WTC11 (cell line): ENCODE data around the gene TRPM2. TPM values are rescaled to one million over a fixed set of nuclear protein-coding genes. Genes with fewer than 3 reads are reported as not detected.

Experiments
- ARID4B ChIP-seq: sonication (generic); formaldehyde crosslinking; IDR thresholded peaks from 2 replicates; pipeline ENCODE4 v1.8.0; 2023; ENCODE audit warnings: missing genetic modification reagents, mild to moderate bottlenecking, borderline replicate concordance
- ATF3 ChIP-seq: sonication (generic); formaldehyde crosslinking; conservative IDR thresholded peaks from 2 replicates; pipeline ENCODE4 v1.8.1; 2022; ENCODE audit warnings: mild to moderate bottlenecking, missing genetic modification reagents
- CREM ChIP-seq: sonication (generic); formaldehyde crosslinking; IDR thresholded peaks from 2 replicates; pipeline ENCODE4 v1.8.1; 2022; ENCODE audit warnings: mild to moderate bottlenecking, missing genetic modification reagents, moderate library complexity
- CTCF ChIP-seq: fragments of 200-600 bp; IDR thresholded peaks from 2 replicates; pipeline ENCODE4 v1.8.0; 2022; ENCODE audit warnings: antibody characterized with exemption
- E2F1 ChIP-seq: sonication (generic); formaldehyde crosslinking; IDR thresholded peaks from 2 replicates; pipeline ENCODE4 v1.8.0; 2022; ENCODE audit warnings: mild to moderate bottlenecking, missing genetic modification reagents
- KAT7 ChIP-seq: sonication (generic); formaldehyde crosslinking; IDR thresholded peaks from 2 replicates; pipeline ENCODE4 v1.8.1; 2023; ENCODE audit warnings: missing genetic modification reagents, mild to moderate bottlenecking, borderline replicate concordance
- MAX ChIP-seq: sonication (generic); formaldehyde crosslinking; IDR thresholded peaks from 2 replicates; pipeline ENCODE4 v1.8.0; 2022; ENCODE audit warnings: mild to moderate bottlenecking, missing genetic modification reagents
- NFATC4 ChIP-seq: fragments of 250-450 bp; sonication (Bioruptor Pico); IDR thresholded peaks from 2 replicates; pipeline ENCODE4 v1.9.0; 2021; ENCODE audit warnings: mild to moderate bottlenecking
- OVOL2 ChIP-seq: fragments of 250-450 bp; sonication (Bioruptor Pico); IDR thresholded peaks from 2 replicates; pipeline ENCODE4 v1.9.0; 2021; ENCODE audit warnings: mild to moderate bottlenecking, borderline replicate concordance
- RELA ChIP-seq: sonication (generic); formaldehyde crosslinking; IDR thresholded peaks from 2 replicates; pipeline ENCODE4 v1.8.1; 2022; ENCODE audit warnings: missing genetic modification reagents, mild to moderate bottlenecking, borderline replicate concordance
- TEAD1 ChIP-seq: sonication (generic); formaldehyde crosslinking; IDR thresholded peaks from 2 replicates; pipeline ENCODE4 v1.8.0; 2022; ENCODE audit warnings: mild to moderate bottlenecking, missing genetic modification reagents
- ZNF263 ChIP-seq: sonication (generic); formaldehyde crosslinking; IDR thresholded peaks from 2 replicates; pipeline ENCODE4 v1.8.1; 2022; ENCODE audit warnings: low read depth, mild to moderate bottlenecking, moderate library complexity, missing genetic modification reagents
- total RNA-seq: library from RNA; stranded (reverse); gene quantifications from 3 replicates; pipeline ENCODE4 v1.2.3, GENCODE V29; 2021
- TF ChIP-seq, protein P1 (sequence below): fragments of 250-450 bp; sonication (Bioruptor Pico); IDR thresholded peaks from 2 replicates; pipeline ENCODE4 v1.9.0; 2021; ENCODE audit warnings: mild to moderate bottlenecking, borderline replicate concordance
- TF ChIP-seq, protein P2 (sequence below): sonication (generic); formaldehyde crosslinking; IDR thresholded peaks from 2 replicates; pipeline ENCODE4 v1.8.1; 2023; ENCODE audit warnings: mild to moderate bottlenecking, missing genetic modification reagents, moderate library complexity
- TF ChIP-seq, protein P3 (sequence below): fragments of 250-450 bp; sonication (Bioruptor Pico); IDR thresholded peaks from 2 replicates; pipeline ENCODE4 v1.8.0; 2021; ENCODE audit warnings: mild to moderate bottlenecking

TRPM2 gene
- total RNA-seq, 1 experiment from 2014 or later = 0.92 TPM

GRCh38 chr21:44371596-44371995 lies 18.2 kb downstream of the TRPM2 start (continued):
- TF ChIP-seq OVOL2 = no peak
- no peak for TF ChIP-seq NFATC4
- TF ChIP-seq, protein P1, sequence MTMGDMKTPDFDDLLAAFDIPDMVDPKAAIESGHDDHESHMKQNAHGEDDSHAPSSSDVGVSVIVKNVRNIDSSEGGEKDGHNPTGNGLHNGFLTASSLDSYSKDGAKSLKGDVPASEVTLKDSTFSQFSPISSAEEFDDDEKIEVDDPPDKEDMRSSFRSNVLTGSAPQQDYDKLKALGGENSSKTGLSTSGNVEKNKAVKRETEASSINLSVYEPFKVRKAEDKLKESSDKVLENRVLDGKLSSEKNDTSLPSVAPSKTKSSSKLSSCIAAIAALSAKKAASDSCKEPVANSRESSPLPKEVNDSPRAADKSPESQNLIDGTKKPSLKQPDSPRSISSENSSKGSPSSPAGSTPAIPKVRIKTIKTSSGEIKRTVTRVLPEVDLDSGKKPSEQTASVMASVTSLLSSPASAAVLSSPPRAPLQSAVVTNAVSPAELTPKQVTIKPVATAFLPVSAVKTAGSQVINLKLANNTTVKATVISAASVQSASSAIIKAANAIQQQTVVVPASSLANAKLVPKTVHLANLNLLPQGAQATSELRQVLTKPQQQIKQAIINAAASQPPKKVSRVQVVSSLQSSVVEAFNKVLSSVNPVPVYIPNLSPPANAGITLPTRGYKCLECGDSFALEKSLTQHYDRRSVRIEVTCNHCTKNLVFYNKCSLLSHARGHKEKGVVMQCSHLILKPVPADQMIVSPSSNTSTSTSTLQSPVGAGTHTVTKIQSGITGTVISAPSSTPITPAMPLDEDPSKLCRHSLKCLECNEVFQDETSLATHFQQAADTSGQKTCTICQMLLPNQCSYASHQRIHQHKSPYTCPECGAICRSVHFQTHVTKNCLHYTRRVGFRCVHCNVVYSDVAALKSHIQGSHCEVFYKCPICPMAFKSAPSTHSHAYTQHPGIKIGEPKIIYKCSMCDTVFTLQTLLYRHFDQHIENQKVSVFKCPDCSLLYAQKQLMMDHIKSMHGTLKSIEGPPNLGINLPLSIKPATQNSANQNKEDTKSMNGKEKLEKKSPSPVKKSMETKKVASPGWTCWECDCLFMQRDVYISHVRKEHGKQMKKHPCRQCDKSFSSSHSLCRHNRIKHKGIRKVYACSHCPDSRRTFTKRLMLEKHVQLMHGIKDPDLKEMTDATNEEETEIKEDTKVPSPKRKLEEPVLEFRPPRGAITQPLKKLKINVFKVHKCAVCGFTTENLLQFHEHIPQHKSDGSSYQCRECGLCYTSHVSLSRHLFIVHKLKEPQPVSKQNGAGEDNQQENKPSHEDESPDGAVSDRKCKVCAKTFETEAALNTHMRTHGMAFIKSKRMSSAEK (CRISPR knock-in tag) = no peak
- TF ChIP-seq ATF3 = no peak
- TF ChIP-seq, protein P2, sequence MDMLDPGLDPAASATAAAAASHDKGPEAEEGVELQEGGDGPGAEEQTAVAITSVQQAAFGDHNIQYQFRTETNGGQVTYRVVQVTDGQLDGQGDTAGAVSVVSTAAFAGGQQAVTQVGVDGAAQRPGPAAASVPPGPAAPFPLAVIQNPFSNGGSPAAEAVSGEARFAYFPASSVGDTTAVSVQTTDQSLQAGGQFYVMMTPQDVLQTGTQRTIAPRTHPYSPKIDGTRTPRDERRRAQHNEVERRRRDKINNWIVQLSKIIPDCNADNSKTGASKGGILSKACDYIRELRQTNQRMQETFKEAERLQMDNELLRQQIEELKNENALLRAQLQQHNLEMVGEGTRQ (CRISPR knock-in tag) = no peak
- no peak for TF ChIP-seq MAX (CRISPR knock-in tag)
- TF ChIP-seq CTCF = no peak
- no peak for TF ChIP-seq KAT7 (CRISPR knock-in tag)
- no peak for TF ChIP-seq TEAD1 (CRISPR knock-in tag)
- TF ChIP-seq E2F1 = no peak
- TF ChIP-seq ZNF263 (CRISPR knock-in tag) = no peak
- TF ChIP-seq, protein P3, sequence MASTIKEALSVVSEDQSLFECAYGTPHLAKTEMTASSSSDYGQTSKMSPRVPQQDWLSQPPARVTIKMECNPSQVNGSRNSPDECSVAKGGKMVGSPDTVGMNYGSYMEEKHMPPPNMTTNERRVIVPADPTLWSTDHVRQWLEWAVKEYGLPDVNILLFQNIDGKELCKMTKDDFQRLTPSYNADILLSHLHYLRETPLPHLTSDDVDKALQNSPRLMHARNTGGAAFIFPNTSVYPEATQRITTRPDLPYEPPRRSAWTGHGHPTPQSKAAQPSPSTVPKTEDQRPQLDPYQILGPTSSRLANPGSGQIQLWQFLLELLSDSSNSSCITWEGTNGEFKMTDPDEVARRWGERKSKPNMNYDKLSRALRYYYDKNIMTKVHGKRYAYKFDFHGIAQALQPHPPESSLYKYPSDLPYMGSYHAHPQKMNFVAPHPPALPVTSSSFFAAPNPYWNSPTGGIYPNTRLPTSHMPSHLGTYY (CRISPR knock-in tag) = no peak
- TF ChIP-seq CREM (CRISPR knock-in tag) = no peak
- TF ChIP-seq ARID4B = no peak
- TF ChIP-seq RELA (CRISPR knock-in tag) = no peak
